HEK293 (cell line): ENCODE measurements around the gene WWOX.

Source experiments
- CTCF ChIA-PET: fragments of 350-600 bp; formaldehyde crosslinking; extraction: SDS; loops from one replicate; lab custom pipeline; 2021; ENCODE audit warnings: antibody characterized with exemption; lab: Yijun Ruan, JAX
- POLR2A ChIA-PET: fragments of 300-600 bp; formaldehyde crosslinking; extraction: SDS; loops from one replicate; lab custom pipeline; 2020; ENCODE audit warnings: antibody characterized with exemption, inconsistent platforms; lab: Yijun Ruan, JAX
- H3K27ac ChIP-seq: fragments of 200-500 bp; sonication (Bioruptor generic); 2 replicates; pipeline ENCODE4 v1.5.1; 2014; ENCODE audit warnings: low read depth, low read length, control low read depth, inconsistent platforms; ENCODE audit errors: extremely low read depth
- H3K36me3 ChIP-seq, 2 experiments: fragments of 200-500 bp in 1 of 2; sonication (Bioruptor generic) in 1 of 2; 1 replicate in 1 of 2; 2 replicates in 1 of 2; pipeline ENCODE4 v1.5.1; 2014 to 2017; ENCODE audit warnings: inconsistent platforms in 2 of 2, low read length in 2 of 2; ENCODE audit not compliant: control insufficient read depth in 2 of 2, insufficient read depth in 1 of 2
- H3K4me1 ChIP-seq: fragments of 200-500 bp; sonication (Bioruptor generic); 2 replicates; pipeline ENCODE4 v1.5.1; 2014; ENCODE audit warnings: mild to moderate bottlenecking, low read length, inconsistent platforms; ENCODE audit not compliant: control insufficient read depth, insufficient read depth
- H3K4me3 ChIP-seq: 2 replicates; pipeline ENCODE4 v1.5.1; 2011; ENCODE audit warnings: low read depth, mild to moderate bottlenecking, control low read depth, low read length, moderate library complexity
- H3K9me3 ChIP-seq: fragments of 200-500 bp; sonication (Bioruptor generic); 2 replicates; pipeline ENCODE4 v1.5.1; 2014; ENCODE audit warnings: low read depth, low read length, inconsistent platforms; ENCODE audit not compliant: control insufficient read depth, insufficient read depth
- BCL11B ChIP-seq: fragments of 450-650 bp; formaldehyde crosslinking; IDR thresholded peaks from 2 replicates; pipeline ENCODE4 v1.5.1; 2016; ENCODE audit warnings: low read depth, missing biosample characterization, missing genetic modification characterization
- PRDM2 ChIP-seq: fragments of 450-650 bp; formaldehyde crosslinking; IDR thresholded peaks from 2 replicates; pipeline ENCODE4 v1.5.1; 2016; ENCODE audit warnings: missing biosample characterization, missing genetic modification characterization, borderline replicate concordance
- ZBTB21 ChIP-seq: fragments of 450-650 bp; formaldehyde crosslinking; IDR thresholded peaks from 2 replicates; pipeline ENCODE4 v1.5.1; 2017; ENCODE audit warnings: missing biosample characterization, missing genetic modification characterization
- ZFP3 ChIP-seq: fragments of 450-650 bp; formaldehyde crosslinking; IDR thresholded peaks from 2 replicates; pipeline ENCODE4 v1.5.1; 2016; ENCODE audit warnings: low read depth, missing biosample characterization, missing genetic modification characterization
- ZNF214 ChIP-seq: fragments of 450-650 bp; formaldehyde crosslinking; IDR thresholded peaks from 2 replicates; pipeline ENCODE4 v1.5.1; 2017; ENCODE audit warnings: missing biosample characterization, mild to moderate bottlenecking, missing genetic modification characterization, borderline replicate concordance
- ZNF266 ChIP-seq: fragments of 450-650 bp; formaldehyde crosslinking; IDR thresholded peaks from 2 replicates; pipeline ENCODE4 v1.5.1; 2016; ENCODE audit warnings: missing biosample characterization, missing genetic modification characterization, low read depth
- ZNF324 ChIP-seq: fragments of 450-650 bp; formaldehyde crosslinking; IDR thresholded peaks from 2 replicates; pipeline ENCODE4 v1.5.1; 2016; ENCODE audit warnings: missing biosample characterization, missing genetic modification characterization
- ZNF48 ChIP-seq: fragments of 450-650 bp; formaldehyde crosslinking; IDR thresholded peaks from 2 replicates; pipeline ENCODE4 v1.5.1; 2016; ENCODE audit warnings: missing biosample characterization, missing genetic modification characterization
- ZNF544 ChIP-seq: fragments of 450-650 bp; formaldehyde crosslinking; IDR thresholded peaks from 2 replicates; pipeline ENCODE4 v1.5.0; 2017; ENCODE audit warnings: missing biosample characterization, missing genetic modification characterization
- ZNF555 ChIP-seq: fragments of 450-650 bp; formaldehyde crosslinking; conservative IDR thresholded peaks from 2 replicates; pipeline ENCODE4 v1.5.1; 2017; ENCODE audit warnings: missing biosample characterization, mild to moderate bottlenecking, missing genetic modification characterization, inconsistent platforms
- ZNF580 ChIP-seq: fragments of 450-650 bp; formaldehyde crosslinking; IDR thresholded peaks from 2 replicates; pipeline ENCODE4 v1.5.1; 2016; ENCODE audit warnings: missing biosample characterization, missing genetic modification characterization
- ZNF623 ChIP-seq: fragments of 450-650 bp; formaldehyde crosslinking; IDR thresholded peaks from 2 replicates; pipeline ENCODE4 v1.5.1; 2016; ENCODE audit warnings: missing biosample characterization, missing genetic modification characterization
- ZNF660 ChIP-seq: fragments of 450-650 bp; IDR thresholded peaks from 2 replicates; pipeline ENCODE4 v1.5.1; 2018; ENCODE audit warnings: missing biosample characterization, mild to moderate bottlenecking, missing genetic modification characterization
- ZNF677 ChIP-seq: fragments of 450-650 bp; IDR thresholded peaks from 2 replicates; pipeline ENCODE4 v1.5.0; 2018; ENCODE audit warnings: missing biosample characterization, mild to moderate bottlenecking, missing genetic modification characterization, moderate library complexity
- ZNF843 ChIP-seq: fragments of 450-650 bp; formaldehyde crosslinking; IDR thresholded peaks from 2 replicates; pipeline ENCODE4 v1.5.1; 2016; ENCODE audit warnings: missing biosample characterization, missing genetic modification characterization
- ZSCAN18 ChIP-seq: fragments of 450-650 bp; formaldehyde crosslinking; IDR thresholded peaks from 2 replicates; pipeline ENCODE4 v1.5.1; 2016; ENCODE audit warnings: missing biosample characterization, missing genetic modification characterization
- TF ChIP-seq, protein P1 (sequence below): fragments of 450-650 bp; formaldehyde crosslinking; IDR thresholded peaks from 2 replicates; pipeline ENCODE4 v1.5.1; 2016; ENCODE audit warnings: missing biosample characterization, missing genetic modification characterization
- TF ChIP-seq, protein P2 (sequence below): fragments of 450-650 bp; formaldehyde crosslinking; IDR thresholded peaks from 2 replicates; pipeline ENCODE4 v1.5.1; 2016; ENCODE audit warnings: missing biosample characterization, missing genetic modification characterization

The WWOX gene

DNA sequence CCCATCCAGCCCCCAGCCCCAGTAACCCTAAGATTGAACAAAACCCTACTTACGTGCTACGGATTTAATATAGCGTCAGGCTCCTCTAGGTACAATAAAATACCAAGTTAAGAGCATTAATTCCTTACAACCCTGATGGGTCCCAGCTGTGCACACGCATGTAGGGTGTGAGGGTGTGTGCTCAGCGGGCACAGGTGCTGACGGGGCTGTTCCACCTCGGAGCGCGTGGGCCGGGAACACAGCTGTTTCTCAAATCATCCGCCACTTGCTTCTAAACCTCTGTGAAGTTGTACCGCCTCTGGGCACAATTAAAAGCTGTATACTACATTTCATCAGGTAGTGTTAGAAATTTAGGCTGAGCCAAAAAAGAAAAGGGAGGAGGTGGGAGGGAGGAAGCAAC is 1022.5 kb downstream of the WWOX start:
- H3K4me3 ChIP-seq: no peak overlapping the region
- TF ChIP-seq ZNF48 (no peak), ZNF623 (tag by site-specific recombination) (no peak), ZSCAN18 (no peak), ZNF544 (tag by site-specific recombination) (no peak), ZNF580 (tag by site-specific recombination) (no peak), ZNF555 (tag by site-specific recombination) (no peak), ZNF266 (tag by site-specific recombination) (no peak), BCL11B (no peak), ZNF677 (no peak), ZNF843 (tag by site-specific recombination) (no peak), ZFP3 (tag by site-specific recombination) (no peak)
- TF ChIP-seq, protein P1, sequence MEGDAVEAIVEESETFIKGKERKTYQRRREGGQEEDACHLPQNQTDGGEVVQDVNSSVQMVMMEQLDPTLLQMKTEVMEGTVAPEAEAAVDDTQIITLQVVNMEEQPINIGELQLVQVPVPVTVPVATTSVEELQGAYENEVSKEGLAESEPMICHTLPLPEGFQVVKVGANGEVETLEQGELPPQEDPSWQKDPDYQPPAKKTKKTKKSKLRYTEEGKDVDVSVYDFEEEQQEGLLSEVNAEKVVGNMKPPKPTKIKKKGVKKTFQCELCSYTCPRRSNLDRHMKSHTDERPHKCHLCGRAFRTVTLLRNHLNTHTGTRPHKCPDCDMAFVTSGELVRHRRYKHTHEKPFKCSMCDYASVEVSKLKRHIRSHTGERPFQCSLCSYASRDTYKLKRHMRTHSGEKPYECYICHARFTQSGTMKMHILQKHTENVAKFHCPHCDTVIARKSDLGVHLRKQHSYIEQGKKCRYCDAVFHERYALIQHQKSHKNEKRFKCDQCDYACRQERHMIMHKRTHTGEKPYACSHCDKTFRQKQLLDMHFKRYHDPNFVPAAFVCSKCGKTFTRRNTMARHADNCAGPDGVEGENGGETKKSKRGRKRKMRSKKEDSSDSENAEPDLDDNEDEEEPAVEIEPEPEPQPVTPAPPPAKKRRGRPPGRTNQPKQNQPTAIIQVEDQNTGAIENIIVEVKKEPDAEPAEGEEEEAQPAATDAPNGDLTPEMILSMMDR: no peak
- TF ChIP-seq, protein P2, sequence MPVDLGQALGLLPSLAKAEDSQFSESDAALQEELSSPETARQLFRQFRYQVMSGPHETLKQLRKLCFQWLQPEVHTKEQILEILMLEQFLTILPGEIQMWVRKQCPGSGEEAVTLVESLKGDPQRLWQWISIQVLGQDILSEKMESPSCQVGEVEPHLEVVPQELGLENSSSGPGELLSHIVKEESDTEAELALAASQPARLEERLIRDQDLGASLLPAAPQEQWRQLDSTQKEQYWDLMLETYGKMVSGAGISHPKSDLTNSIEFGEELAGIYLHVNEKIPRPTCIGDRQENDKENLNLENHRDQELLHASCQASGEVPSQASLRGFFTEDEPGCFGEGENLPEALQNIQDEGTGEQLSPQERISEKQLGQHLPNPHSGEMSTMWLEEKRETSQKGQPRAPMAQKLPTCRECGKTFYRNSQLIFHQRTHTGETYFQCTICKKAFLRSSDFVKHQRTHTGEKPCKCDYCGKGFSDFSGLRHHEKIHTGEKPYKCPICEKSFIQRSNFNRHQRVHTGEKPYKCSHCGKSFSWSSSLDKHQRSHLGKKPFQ (tag by site-specific recombination): no peak
- H3K27ac ChIP-seq: no peak overlapping the region
- no peaks in the 10 kb centered on the region for H3K4me1 ChIP-seq
- no peaks in the 10 kb centered on the region for H3K36me3 ChIP-seq
- POLR2A ChIA-PET: no interaction called here
- CTCF ChIA-PET: no interaction called here
- no peaks in the 10 kb centered on the region for H3K9me3 ChIP-seq

DNA sequence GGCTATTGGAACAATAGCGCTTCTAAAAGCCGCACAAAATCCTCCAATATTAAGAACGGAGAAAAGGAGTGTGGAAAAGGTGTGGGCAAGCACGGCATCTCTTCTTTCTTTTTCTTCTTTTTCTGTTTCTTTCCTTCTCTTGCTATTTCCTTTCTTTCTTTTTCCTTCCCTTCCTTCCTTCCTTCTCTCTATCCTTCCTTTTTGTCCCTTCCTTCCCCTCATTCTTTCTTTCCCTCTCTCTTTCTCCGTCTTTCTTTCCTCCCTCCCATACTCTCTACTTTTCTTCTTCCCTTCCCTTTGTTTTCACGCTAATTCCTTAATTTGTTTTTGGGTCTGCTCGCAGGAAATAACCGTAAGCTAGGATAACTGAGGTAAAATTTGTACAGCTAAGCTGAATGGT is 1022.9 kb downstream of the WWOX start:
- H3K4me1 ChIP-seq: no peaks in the 10 kb centered on the region
- no peaks in the 10 kb centered on the region for H3K9me3 ChIP-seq
- no peak overlapping the region for H3K27ac ChIP-seq
- no peak for TF ChIP-seq ZNF214 (tag by site-specific recombination)
- TF ChIP-seq ZNF660: no peak
- no peak for TF ChIP-seq ZBTB21 (tag by site-specific recombination)
- TF ChIP-seq ZNF324 (tag by site-specific recombination): no peak
- TF ChIP-seq, all 188 proteins: peak for 0
- no peak overlapping the region for H3K4me3 ChIP-seq
- H3K36me3 ChIP-seq: no peaks in the 10 kb centered on the region
- CTCF ChIA-PET: no interaction called here
- POLR2A ChIA-PET: no interaction called here

DNA sequence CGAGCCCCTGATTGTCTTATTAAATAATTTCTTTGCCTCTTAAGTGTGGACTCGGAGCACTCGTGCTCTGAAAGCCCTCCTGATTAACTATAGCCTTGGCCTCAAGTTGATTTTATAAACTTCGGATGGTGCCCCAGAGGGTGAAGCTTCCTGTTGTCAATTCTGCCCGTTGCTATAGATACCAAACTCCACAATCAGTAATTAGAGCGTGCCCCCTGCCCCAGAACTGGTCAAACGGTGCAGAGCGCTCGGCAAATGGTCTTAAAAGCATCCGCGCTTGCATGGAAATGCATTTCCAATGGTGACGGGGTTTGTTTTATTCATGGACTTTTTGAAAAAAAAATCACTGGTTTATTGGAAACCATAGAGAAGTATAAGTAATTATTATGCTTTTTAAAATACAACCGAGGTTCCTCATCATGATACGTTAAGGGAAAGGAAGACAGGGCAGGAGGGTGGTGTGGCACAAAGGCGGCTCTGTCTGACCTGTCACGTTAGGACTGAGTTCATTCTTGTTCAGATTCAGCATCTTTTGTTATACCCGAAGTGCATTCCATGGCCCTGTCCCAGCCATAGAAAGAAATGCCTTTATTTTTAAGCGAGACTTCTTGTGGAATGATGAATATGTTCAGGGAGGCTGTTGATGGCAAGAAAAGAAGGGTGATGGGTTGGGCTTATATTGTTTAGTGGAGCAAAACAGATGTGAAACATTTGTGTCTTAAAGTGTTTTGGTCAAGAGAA is 1024.7 kb downstream of the WWOX start:
- H3K4me3 ChIP-seq: no peak overlapping the region
- no peaks in the 10 kb centered on the region for H3K36me3 ChIP-seq
- CTCF ChIA-PET: no interaction called here
- H3K27ac ChIP-seq: no peak overlapping the region
- TF ChIP-seq ZNF580 (tag by site-specific recombination) (no peak), PRDM2 (tag by site-specific recombination) (no peak)
- no peaks in the 10 kb centered on the region for H3K4me1 ChIP-seq
- POLR2A ChIA-PET: no interaction called here
- no peaks in the 10 kb centered on the region for H3K9me3 ChIP-seq
